ENCODE data around the gene ZSCAN29.

GRCh38 chr15:43314171-43314570, 56.7 kb downstream of the ZSCAN29 start:
- TF ChIP-seq, protein P1, sequence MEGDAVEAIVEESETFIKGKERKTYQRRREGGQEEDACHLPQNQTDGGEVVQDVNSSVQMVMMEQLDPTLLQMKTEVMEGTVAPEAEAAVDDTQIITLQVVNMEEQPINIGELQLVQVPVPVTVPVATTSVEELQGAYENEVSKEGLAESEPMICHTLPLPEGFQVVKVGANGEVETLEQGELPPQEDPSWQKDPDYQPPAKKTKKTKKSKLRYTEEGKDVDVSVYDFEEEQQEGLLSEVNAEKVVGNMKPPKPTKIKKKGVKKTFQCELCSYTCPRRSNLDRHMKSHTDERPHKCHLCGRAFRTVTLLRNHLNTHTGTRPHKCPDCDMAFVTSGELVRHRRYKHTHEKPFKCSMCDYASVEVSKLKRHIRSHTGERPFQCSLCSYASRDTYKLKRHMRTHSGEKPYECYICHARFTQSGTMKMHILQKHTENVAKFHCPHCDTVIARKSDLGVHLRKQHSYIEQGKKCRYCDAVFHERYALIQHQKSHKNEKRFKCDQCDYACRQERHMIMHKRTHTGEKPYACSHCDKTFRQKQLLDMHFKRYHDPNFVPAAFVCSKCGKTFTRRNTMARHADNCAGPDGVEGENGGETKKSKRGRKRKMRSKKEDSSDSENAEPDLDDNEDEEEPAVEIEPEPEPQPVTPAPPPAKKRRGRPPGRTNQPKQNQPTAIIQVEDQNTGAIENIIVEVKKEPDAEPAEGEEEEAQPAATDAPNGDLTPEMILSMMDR (conservative IDR thresholded peaks at IDR 0.05 in 1 of 2, IDR thresholded peaks at IDR 0.05 in 1 of 2; ENCODE audit: low read depth in 1 of 2, low read length in 2 of 2), result no peak
- TF ChIP-seq EZH2 (IDR thresholded peaks at IDR 0.05; ENCODE audit: low read length, missing control alignments), result no peak
